Measurements from ENCODE around the gene RIMBP2.

RIMBP2 gene

DNA sequence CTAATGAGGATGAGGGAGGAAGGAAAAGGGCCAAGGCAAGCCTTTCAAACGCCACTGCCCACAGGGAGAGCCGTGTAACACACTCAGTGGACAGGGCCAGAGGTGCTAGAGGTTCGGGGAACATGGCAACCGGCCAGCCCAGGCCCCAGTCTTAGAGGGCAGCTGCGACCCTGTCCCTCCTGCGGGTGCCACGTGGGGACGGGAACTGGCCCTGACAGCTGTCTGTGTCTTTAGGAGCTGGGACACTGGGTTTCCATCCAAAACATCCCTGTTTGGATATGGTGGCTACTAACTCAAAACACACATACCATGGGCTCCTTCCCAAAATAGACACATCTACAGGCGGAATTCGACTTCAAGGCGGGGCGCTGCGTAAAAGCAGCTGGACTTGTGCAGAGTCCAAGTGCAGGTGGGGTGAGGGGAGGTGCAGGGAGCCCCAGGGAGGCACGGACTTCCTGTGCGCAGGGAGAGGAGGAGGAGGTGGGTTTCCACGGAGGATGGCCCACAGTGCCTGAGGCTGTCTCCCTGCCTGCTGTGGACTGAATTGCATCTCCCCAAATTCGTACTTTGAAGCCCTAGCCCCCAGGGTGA lies 193.8 kb downstream of the RIMBP2 start:
- no peak overlapping the region for H3K4me3 ChIP-seq (ENCODE audit: low read depth, low read length)
- TF ChIP-seq, protein P1, sequence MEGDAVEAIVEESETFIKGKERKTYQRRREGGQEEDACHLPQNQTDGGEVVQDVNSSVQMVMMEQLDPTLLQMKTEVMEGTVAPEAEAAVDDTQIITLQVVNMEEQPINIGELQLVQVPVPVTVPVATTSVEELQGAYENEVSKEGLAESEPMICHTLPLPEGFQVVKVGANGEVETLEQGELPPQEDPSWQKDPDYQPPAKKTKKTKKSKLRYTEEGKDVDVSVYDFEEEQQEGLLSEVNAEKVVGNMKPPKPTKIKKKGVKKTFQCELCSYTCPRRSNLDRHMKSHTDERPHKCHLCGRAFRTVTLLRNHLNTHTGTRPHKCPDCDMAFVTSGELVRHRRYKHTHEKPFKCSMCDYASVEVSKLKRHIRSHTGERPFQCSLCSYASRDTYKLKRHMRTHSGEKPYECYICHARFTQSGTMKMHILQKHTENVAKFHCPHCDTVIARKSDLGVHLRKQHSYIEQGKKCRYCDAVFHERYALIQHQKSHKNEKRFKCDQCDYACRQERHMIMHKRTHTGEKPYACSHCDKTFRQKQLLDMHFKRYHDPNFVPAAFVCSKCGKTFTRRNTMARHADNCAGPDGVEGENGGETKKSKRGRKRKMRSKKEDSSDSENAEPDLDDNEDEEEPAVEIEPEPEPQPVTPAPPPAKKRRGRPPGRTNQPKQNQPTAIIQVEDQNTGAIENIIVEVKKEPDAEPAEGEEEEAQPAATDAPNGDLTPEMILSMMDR (IDR thresholded peaks at IDR 0.05), result no peak
- H3K27ac ChIP-seq, result no peak overlapping the region
- no peaks in the 10 kb centered on the region for H3K36me3 ChIP-seq (ENCODE audit: control insufficient read depth, insufficient read depth, low read length)
- H3K9me3 ChIP-seq (ENCODE audit: control insufficient read depth, low read length), result peaks cover 2% of the 10 kb centered on the region
- H3K9ac ChIP-seq, result no peak overlapping the region
- H3K4me1 ChIP-seq, result peaks cover 11% of the 10 kb centered on the region
- no peak overlapping the region for H2AFZ ChIP-seq
- no peak overlapping the region for H3K4me2 ChIP-seq (ENCODE audit: low read length)
- H3K79me2 ChIP-seq, result peaks cover 14% of the 10 kb centered on the region
- H3K27me3 ChIP-seq (ENCODE audit: control insufficient read depth, insufficient read depth, low read length), result no peaks in the 10 kb centered on the region

DNA sequence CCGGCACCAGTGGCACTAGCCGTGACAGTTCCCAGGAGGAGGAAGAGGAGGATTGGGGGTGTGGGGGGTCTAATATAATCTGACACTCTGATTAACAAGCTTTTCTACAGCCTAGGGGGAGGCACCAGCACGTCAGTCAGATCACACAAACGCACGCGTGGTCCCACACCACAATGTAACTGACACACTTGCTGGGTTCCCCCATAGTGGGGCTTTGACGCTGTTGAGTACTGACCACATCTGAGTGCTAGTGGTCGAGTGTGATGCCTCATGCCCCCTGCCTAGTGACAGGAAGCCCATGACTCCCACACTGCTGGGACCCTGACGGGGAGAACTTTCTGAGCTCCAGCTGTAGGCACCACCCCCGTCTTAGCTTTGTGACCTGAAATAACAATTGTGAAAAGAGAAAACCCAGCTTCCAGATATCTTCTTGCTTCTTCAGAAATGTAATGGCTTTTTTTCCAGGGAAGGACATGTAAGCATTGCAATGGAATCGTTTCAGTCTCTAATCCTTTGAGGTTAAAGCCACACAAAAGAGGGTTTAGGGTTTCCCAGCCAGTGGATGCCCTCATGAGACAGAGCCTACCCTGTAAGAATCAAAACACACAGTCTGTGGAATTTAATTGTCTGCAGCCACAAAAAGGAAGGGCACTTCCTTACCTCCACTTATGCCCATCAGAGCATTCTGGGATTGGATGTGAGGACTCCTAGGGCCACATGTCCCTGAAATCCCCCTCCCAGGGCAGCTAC lies 194.5 kb downstream of the RIMBP2 start:
- Histone ChIP-seq H3K27ac (no peak overlapping the region), H3K4me2 (ENCODE audit: low read length) (no peak overlapping the region), H3K4me3 (ENCODE audit: low read depth, low read length) (no peak overlapping the region), H3K9me3 (ENCODE audit: control insufficient read depth, low read length) (peaks cover 2% of the 10 kb centered on the region), H3K4me1 (peaks cover 8% of the 10 kb centered on the region), H3K27me3 (ENCODE audit: control insufficient read depth, insufficient read depth, low read length) (no peaks in the 10 kb centered on the region), H2AFZ (no peak overlapping the region), H3K9ac (no peak overlapping the region), H3K36me3 (ENCODE audit: control insufficient read depth, insufficient read depth, low read length) (no peaks in the 10 kb centered on the region), H3K79me2 (peaks cover 14% of the 10 kb centered on the region)
- TF ChIP-seq, protein P1 (IDR thresholded peaks at IDR 0.05), result no peak

DNA sequence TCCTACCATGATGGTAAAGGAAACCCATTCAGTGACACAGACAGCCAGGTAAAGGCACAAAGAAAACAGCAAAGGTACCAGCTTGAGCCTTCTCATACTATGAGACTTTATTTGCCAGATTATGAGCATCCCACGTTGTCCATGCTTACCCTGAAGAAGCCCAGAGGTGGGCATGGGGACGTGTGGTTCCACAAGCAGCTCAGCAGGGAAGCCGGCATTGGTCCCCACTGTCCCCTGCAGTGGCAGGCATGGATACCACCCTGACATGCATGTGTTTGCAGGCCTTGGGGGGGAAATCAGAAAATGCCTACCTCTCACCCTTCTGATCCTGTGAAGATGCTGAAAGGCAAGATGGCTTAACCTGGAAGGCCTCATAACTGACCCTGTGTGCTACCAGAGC lies 195.3 kb downstream of the RIMBP2 start:
- peaks cover 2% of the 10 kb centered on the region for H3K9me3 ChIP-seq (ENCODE audit: control insufficient read depth, low read length)
- TF ChIP-seq, protein P1 (IDR thresholded peaks at IDR 0.05), result no peak

DNA sequence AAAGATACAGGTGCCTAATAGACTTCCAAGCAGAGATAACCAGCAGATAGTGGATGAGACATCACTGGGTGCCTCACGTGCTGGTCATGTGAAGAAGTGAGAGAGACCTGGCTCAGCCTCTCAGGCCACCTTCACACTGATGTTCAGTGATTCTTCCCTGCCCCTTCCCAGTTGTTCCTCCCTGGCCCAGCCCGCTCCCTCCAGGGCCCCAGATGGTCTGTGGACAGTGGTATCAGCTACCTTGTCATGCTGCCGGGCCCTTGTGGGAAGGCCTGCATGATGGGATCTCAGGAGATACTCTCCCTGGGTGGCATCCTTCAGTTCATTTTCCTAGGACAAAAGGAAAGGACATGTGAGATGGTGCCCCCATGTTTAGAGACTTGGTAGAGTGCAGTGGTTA lies 198.5 kb downstream of the RIMBP2 start:
- no peak overlapping the region for H2AFZ ChIP-seq
- H3K27me3 ChIP-seq (ENCODE audit: control insufficient read depth, insufficient read depth, low read length), result no peaks in the 10 kb centered on the region
- no peak overlapping the region for H3K27ac ChIP-seq
- H3K79me2 ChIP-seq, result peaks cover 6% of the 10 kb centered on the region
- H3K9ac ChIP-seq, result no peak overlapping the region
- H3K4me2 ChIP-seq (ENCODE audit: low read length), result no peak overlapping the region
- TF ChIP-seq, protein P1 (IDR thresholded peaks at IDR 0.05), result no peak
- H3K9me3 ChIP-seq (ENCODE audit: control insufficient read depth, low read length), result peaks cover 2% of the 10 kb centered on the region
- no peaks in the 10 kb centered on the region for H3K36me3 ChIP-seq (ENCODE audit: control insufficient read depth, insufficient read depth, low read length)
- peaks cover 11% of the 10 kb centered on the region for H3K4me1 ChIP-seq
- H3K4me3 ChIP-seq (ENCODE audit: low read depth, low read length), result no peak overlapping the region

More for the DNA sequence above, 195.3 kb downstream of the RIMBP2 start:
- H3K4me2 ChIP-seq (ENCODE audit: low read length), result no peak overlapping the region
- H3K4me1 ChIP-seq, result peaks cover 8% of the 10 kb centered on the region
- H3K4me3 ChIP-seq (ENCODE audit: low read depth, low read length), result no peak overlapping the region
- no peaks in the 10 kb centered on the region for H3K27me3 ChIP-seq (ENCODE audit: control insufficient read depth, insufficient read depth, low read length)
- no peak overlapping the region for H2AFZ ChIP-seq
- no peak overlapping the region for H3K27ac ChIP-seq
- H3K9ac ChIP-seq, result no peak overlapping the region
- peaks cover 14% of the 10 kb centered on the region for H3K79me2 ChIP-seq
- H3K36me3 ChIP-seq (ENCODE audit: control insufficient read depth, insufficient read depth, low read length), result no peaks in the 10 kb centered on the region

Data from parathyroid adenoma (tissue), 2 donors.